ENCODE data around the gene GALNT12. TPM values are rescaled to one million over a fixed set of nuclear protein-coding genes. Genes with fewer than 3 reads are reported as not detected.

Gene GALNT12
- total and polyA plus RNA-seq, 2 donors (not counting 1 experiment from before 2014, with no cell fraction given): 3.2 to 4.5 TPM

GRCh38 chr9:98880311-98881015 lies 73.0 kb downstream of the GALNT12 start:
- H4K20me1 ChIP-seq (ENCODE audit: control insufficient read depth, insufficient read depth, low read length, poor library complexity, severe bottlenecking): no peaks in the 10 kb centered on the region
- no peaks in the 10 kb centered on the region for H3K4me1 ChIP-seq (ENCODE audit: control insufficient read depth in 2 of 2, insufficient read depth in 2 of 2, low read length in 2 of 2)
- no peaks in the 10 kb centered on the region for H3K79me2 ChIP-seq (ENCODE audit: control insufficient read depth, insufficient read depth, low read length)
- no peak overlapping the region for H2AFZ ChIP-seq (ENCODE audit: insufficient read depth, low read depth, low read length, poor library complexity, severe bottlenecking)
- whole genome bisulfite sequencing (ENCODE audit: insufficient coverage): 87% methylated on average over 4 of the region's 7 CpGs
- no peaks in the 10 kb centered on the region for H3K9me3 ChIP-seq (ENCODE audit: control extremely low read depth in 1 of 3, control insufficient read depth in 2 of 3, insufficient read depth in 1 of 3, low read length in 2 of 3)
- TF ChIP-seq EZH2 (IDR thresholded peaks at IDR 0.05; ENCODE audit: borderline replicate concordance, insufficient read depth, low read depth, low read length, poor library complexity, severe bottlenecking) (no peak), CTCF (IDR thresholded peaks at IDR 0.05) (no peak)
- Mint-ChIP-seq H3K27ac (no peak overlapping the region), H3K4me3 (no peak overlapping the region), H3K4me1 (no peaks in the 10 kb centered on the region), H3K27me3 (peaks cover 42% of the 10 kb centered on the region), H3K9me3 (ENCODE audit: insufficient read depth) (no peaks in the 10 kb centered on the region)
- H3K4me3 ChIP-seq (ENCODE audit: control extremely low read depth in 1 of 5, extremely low read depth in 1 of 5, insufficient read depth in 1 of 5, low read depth in 2 of 5, low read length in 4 of 5): no peak overlapping the region
- ChIA-PET POLR2A (no interaction called here), CTCF (no interaction called here)
- peaks cover 0 to 8% (median 4%) of the 10 kb centered on the region in 4 experiments for H3K27me3 ChIP-seq (replicated peaks in 1 of 4; ENCODE audit: control extremely low read depth in 1 of 4, control insufficient read depth in 3 of 4, insufficient read depth in 4 of 4, low read length in 3 of 4)
- H3K27ac ChIP-seq (ENCODE audit: low read length in 2 of 2): no peak overlapping the region
- intact Hi-C loops (cut with micrococcal nuclease): no loop called here
- H3K36me3 ChIP-seq (replicated peaks in 1 of 2; ENCODE audit: control extremely low read depth in 1 of 2, control insufficient read depth in 1 of 2, extremely low read depth in 1 of 2, insufficient read depth in 2 of 2, low read length in 1 of 2): no peaks in the 10 kb centered on the region
- no peak overlapping the region for H3K9ac ChIP-seq (ENCODE audit: low read length)
- DNase-seq (no peak), ATAC-seq (ENCODE audit: low read depth) (no peak)
- H3K4me2 ChIP-seq (replicated peaks; ENCODE audit: low read depth, low read length, poor library complexity, severe bottlenecking): no peak overlapping the region

- WGBS (ENCODE audit: insufficient coverage): no CpG with 5 or more reads among the region's 3 CpGs
- no peaks in the 10 kb centered on the region for H4K20me1 ChIP-seq (ENCODE audit: control insufficient read depth, insufficient read depth, low read length, poor library complexity, severe bottlenecking)
- no peaks in the 10 kb centered on the region for H3K79me2 ChIP-seq (ENCODE audit: control insufficient read depth, insufficient read depth, low read length)
- H2AFZ ChIP-seq (ENCODE audit: insufficient read depth, low read depth, low read length, poor library complexity, severe bottlenecking): no peak overlapping the region
- Mint-ChIP-seq H3K9me3 (ENCODE audit: insufficient read depth) (no peaks in the 10 kb centered on the region), H3K27ac (no peak overlapping the region), H3K4me1 (no peaks in the 10 kb centered on the region), H3K4me3 (no peak overlapping the region), H3K27me3 (peaks cover 42% of the 10 kb centered on the region)
- H3K4me3 ChIP-seq (ENCODE audit: control extremely low read depth in 1 of 5, extremely low read depth in 1 of 5, insufficient read depth in 1 of 5, low read depth in 2 of 5, low read length in 4 of 5): no peak overlapping the region
- TF ChIP-seq EZH2 (IDR thresholded peaks at IDR 0.05; ENCODE audit: borderline replicate concordance, insufficient read depth, low read depth, low read length, poor library complexity, severe bottlenecking): no peak
- TF ChIP-seq CTCF (IDR thresholded peaks at IDR 0.05): no peak
- POLR2A ChIA-PET: no interaction called here
- CTCF ChIA-PET: no interaction called here
- H3K27ac ChIP-seq (ENCODE audit: low read length in 2 of 2): no peak overlapping the region
- no peak for DNase-seq
- H3K27me3 ChIP-seq (replicated peaks in 1 of 4; ENCODE audit: control extremely low read depth in 1 of 4, control insufficient read depth in 3 of 4, insufficient read depth in 4 of 4, low read length in 3 of 4): peaks cover 0 to 8% (median 4%) of the 10 kb centered on the region in 4 experiments
- H3K9ac ChIP-seq (ENCODE audit: low read length): no peak overlapping the region
- intact Hi-C loops (cut with micrococcal nuclease): no loop called here
- ATAC-seq (ENCODE audit: low read depth): no peak
- H3K4me1 ChIP-seq (ENCODE audit: control insufficient read depth in 2 of 2, insufficient read depth in 2 of 2, low read length in 2 of 2): no peaks in the 10 kb centered on the region
- no peak overlapping the region for H3K4me2 ChIP-seq (replicated peaks; ENCODE audit: low read depth, low read length, poor library complexity, severe bottlenecking)
- H3K36me3 ChIP-seq (replicated peaks in 1 of 2; ENCODE audit: control extremely low read depth in 1 of 2, control insufficient read depth in 1 of 2, extremely low read depth in 1 of 2, insufficient read depth in 2 of 2, low read length in 1 of 2): no peaks in the 10 kb centered on the region
- H3K9me3 ChIP-seq (ENCODE audit: control extremely low read depth in 1 of 3, control insufficient read depth in 2 of 3, insufficient read depth in 1 of 3, low read length in 2 of 3): no peaks in the 10 kb centered on the region
Observed at GRCh38 chr9:98881356-98881755, 73.9 kb downstream of the GALNT12 start.
